ENCODE results near the gene GRAMD4.

DNA sequence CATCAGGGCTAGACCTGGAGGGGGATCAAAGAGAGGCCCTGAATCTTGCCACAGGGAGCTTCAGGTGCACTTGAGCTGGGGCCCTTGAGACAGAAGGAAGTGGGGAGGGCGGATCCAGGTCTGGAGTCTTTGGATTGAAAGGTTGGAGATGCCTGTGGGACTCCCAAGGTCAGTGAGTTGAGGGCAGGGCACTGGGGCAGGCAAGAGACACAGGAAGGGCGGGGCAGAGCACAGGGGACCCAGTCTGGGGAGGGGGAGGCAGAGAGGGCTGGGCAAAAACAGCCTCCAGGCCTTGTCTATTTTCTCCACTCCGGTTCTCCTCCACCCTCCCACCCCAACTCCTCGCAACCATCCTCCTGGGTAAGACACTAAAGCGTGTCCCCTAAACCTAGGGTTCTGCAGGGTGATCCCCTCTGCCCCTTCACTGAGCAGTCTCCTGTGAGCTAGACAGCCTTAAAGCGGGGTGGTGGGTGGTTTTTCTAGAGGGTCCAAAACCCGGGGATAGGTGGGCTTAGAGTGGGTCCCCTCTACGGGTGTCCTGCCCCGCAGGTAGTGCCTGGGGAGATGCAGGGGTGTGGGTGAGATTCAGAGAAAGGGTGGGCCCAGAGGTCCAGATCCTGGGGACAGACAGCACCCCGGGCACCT lies 44.2 kb upstream of the GRAMD4 start:
- no peak for TF ChIP-seq POLR2A (IDR thresholded peaks at IDR 0.05)
- TF ChIP-seq, protein P1, sequence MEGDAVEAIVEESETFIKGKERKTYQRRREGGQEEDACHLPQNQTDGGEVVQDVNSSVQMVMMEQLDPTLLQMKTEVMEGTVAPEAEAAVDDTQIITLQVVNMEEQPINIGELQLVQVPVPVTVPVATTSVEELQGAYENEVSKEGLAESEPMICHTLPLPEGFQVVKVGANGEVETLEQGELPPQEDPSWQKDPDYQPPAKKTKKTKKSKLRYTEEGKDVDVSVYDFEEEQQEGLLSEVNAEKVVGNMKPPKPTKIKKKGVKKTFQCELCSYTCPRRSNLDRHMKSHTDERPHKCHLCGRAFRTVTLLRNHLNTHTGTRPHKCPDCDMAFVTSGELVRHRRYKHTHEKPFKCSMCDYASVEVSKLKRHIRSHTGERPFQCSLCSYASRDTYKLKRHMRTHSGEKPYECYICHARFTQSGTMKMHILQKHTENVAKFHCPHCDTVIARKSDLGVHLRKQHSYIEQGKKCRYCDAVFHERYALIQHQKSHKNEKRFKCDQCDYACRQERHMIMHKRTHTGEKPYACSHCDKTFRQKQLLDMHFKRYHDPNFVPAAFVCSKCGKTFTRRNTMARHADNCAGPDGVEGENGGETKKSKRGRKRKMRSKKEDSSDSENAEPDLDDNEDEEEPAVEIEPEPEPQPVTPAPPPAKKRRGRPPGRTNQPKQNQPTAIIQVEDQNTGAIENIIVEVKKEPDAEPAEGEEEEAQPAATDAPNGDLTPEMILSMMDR (IDR thresholded peaks at IDR 0.05), result no peak
